NCI-H82 treated with DMSO at 0.1 percent for 48 hours (cell line): ENCODE results near the gene IRF2BP2.

Source experiments
- DNase-seq: peaks from one replicate; lab custom pipeline; 2025; ENCODE audit not compliant: unreplicated experiment; lab: John Stamatoyannopoulos, UW

The IRF2BP2 gene

DNA sequence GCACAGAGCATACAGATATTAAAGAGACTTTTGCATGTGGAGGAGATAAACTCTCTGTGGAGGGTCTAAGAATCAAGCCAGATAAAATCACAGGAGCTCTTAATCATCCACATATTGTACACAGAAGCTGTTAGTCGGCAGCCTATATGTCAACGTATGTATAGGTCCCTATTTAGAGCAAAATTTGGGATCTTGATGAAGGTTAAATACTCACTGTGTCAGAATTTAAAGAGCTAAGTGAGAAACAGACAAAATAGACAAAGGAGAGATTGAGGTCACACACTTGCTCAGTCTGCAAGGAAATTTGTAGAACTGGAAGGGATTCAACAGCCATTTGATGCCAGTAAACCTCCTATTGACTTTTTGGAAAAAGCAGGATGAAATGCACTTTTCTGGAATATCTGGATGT lies 4.1 kb upstream of the IRF2BP2 start:
- peak; percentile 35 for DNase-seq

DNA sequence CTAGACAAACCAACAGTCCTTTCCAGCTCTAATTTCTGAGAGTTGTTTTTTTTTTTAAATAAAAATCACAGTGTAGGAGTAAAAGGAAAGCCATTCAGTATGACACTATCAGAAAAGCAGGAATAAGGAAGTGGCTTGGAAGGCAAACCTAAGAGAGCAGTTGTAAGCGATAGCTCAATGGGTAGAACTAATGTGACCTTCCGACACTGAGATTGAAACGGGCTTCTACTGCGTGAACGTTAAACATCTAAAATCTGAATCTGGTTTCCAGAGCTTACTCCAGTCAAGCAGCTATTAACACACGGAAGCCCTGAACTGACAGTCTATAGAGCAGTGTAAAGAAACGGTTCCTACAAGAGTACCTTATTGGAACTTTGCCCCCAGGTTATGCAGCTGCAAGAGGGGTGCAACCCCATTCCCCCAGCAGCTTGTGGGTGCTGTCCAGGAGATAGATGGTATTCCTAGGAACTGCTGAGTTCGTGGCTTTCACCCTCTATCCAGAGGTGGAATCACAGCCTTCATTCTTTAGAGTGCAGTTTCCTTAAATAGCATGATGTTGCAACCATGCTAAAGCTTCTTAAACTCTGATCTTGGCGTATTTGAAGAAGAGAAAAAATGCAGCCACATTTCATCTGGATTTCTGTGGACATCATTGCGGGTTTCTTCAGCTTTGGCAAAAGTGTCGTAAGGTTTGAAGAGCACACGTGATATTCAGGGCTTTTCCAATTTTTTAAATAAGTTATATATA lies 3.3 kb upstream of the IRF2BP2 start:
- peak; percentile 72 for DNase-seq

DNA sequence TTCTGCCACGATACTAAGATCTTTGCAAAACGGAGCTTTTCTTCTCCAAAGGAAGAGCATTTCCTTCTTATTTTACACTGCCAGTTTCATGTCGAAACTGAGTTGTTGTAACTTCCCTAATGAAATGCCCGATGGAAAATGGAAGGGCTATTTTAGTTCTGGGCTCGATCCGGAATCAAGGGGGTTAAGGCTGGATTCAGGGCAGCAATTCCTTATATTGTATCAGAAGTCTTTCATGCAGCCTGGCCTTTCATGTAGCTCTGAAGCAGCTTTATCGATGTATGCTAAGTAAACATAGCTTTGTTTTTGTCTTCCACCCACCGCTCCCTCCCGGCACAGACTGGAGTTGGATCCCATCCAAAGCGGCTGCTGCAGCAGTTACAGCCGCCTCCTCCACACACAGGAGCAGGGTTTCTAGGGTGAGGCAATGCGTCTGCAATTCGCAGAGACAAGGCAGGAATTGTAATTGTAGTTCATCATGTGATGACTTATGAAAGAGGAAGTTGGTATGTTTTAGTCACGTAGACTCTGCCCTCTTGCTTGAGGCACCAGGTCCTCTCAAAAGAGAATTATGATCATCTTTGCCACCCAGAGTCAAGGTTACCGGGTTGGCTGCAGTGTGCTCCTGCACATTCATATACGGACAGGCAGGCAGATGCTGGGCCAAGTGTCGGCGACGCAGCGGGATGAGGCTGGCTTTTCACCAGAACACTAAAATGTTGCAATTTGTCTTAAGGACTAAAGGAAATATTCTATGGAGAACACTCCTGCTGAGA lies 2.6 kb upstream of the IRF2BP2 start:
- DNase-seq = peak; percentile 86

DNA sequence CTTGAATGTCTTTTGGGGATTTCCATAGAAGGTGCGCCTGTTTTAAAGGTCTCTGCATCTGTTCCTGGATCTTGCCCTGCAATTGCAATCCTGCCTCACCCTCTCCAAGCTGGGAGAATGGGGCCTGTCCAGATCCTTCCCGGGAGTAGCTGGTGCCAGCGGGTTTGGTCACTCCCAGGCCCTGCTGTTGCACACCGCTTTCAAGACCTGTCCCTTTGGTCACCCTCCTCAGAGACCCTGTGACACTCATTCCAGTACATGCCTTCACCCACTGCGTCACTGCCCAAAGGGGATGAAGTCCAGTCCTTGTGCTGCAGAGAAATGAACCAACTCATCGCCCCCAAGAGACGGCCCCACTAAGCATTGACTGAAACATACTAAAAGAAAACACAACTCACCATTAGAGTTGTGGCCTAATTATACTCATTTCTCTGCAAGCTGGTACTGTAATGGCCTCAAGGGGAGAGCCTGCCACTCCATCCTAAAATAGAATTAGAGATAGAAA lies 1.9 kb upstream of the IRF2BP2 start:
- peak; percentile 73 for DNase-seq

DNA sequence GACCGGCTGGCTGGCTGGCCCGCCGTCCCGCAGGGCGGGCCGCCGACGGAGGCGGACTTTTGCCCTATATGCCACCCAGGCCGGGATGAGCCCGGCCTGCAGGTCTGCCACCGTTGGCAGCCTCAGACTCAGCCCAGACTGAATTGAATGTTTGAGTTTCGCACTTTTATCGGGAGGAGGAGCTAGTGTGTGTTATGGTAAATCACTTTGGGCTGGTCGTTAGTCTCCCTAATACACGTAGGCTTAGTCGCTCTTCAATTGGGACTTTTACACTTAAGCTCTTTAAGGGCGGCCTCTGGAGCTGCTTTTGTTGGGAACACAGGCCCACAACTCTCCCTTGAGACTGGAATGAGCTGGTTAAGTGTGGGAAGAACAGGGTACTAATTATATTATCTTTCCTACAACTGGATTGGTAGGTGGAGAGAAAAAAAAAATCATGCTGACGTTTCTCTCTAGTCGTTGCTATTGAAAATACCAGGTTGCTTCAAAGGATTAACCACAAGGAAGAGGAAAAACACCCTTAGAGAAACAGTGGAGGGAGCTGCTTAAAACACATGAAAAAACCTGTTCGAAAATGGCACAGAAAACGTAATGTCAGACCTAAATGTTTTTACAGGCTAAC lies 1.4 kb upstream of the IRF2BP2 start:
- peak; percentile 100 for DNase-seq

DNA sequence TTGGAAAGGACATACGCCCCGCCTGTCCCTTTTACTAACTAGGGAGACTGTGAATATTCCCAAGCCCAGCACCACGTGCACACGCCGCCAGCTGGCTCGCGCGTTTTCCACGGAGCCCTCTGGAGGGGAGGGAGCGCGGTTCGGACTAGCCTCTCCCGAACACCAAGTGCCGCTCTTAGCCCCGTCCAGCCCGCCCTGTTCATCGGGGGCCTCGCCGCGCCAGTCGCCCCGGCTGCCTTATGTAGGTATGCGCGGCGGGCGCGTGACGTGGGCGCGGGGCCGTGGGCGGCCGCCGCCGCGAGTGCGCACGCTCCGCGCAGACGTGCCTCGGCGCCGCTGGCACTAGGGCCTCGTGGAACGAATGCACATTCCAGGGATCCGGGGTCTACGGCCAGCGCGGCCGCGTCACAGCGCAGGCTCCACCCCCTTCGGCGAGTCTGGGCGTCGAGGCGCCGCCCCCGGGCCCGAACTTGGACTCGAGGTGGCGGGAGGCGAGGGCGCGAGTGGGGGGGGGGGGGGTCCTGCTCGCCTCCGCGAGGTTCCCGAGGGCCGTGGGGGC lies 767 bp upstream of the IRF2BP2 start:
- peak; percentile 84 for DNase-seq

DNA sequence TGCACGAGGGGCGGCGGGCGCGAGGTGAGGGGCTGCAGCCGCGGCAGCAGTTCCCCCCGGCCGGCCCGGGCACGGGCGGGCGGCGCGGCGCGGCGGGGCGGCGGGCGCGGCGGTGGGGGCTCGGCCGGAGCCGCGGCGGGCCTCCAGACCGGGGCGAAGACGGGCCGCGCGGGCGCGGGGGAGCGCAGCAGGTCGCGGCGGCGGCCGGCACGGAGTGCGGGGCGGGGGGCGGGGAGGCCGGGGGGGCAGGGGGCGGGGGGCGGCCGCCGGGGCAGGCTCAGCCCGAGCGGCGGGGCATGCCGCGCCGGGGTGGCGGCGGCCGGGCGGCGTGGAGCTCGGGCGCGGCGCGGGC lies 311 bp downstream of the IRF2BP2 start:
- DNase-seq = no peak

DNA sequence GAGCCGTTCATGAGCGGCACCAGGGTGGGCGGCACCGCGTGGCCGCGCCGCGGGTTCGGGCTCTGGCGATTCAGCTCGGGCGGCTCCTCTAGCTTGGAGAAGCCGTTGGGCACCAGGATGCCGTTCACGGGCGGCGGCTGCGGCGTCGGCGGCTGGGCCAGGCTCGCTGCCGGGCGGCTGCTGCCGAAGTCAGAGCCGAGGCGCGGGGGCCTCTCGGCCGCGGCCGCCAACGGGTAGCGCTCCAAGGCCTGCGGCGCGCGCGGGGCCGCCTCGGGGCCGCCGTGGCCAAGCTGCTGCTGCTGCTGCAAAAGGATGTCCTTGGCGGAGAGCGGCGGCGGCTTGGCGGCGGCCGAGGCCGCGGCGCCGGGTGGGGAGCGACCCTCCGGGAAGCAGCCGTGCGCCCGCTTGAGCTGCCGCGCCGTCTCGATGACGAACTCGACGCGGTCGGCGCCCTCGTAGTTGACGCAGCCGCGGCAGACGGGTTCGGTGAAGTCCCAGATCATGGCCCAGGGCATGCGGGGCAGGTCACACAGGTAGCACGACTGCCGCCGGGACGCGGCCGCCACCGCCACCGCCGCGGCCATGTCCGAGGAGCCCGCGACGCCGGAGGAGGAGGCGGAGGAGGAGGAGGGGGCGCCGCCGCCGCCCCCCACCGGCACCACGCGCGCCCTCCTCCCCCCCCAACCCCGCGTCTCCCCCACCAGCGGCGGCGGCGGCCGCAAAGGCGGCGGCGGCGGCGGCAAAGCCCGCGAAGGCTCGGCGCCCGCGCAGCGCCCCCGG lies 877 bp downstream of the IRF2BP2 start:
- no peak for DNase-seq

DNA sequence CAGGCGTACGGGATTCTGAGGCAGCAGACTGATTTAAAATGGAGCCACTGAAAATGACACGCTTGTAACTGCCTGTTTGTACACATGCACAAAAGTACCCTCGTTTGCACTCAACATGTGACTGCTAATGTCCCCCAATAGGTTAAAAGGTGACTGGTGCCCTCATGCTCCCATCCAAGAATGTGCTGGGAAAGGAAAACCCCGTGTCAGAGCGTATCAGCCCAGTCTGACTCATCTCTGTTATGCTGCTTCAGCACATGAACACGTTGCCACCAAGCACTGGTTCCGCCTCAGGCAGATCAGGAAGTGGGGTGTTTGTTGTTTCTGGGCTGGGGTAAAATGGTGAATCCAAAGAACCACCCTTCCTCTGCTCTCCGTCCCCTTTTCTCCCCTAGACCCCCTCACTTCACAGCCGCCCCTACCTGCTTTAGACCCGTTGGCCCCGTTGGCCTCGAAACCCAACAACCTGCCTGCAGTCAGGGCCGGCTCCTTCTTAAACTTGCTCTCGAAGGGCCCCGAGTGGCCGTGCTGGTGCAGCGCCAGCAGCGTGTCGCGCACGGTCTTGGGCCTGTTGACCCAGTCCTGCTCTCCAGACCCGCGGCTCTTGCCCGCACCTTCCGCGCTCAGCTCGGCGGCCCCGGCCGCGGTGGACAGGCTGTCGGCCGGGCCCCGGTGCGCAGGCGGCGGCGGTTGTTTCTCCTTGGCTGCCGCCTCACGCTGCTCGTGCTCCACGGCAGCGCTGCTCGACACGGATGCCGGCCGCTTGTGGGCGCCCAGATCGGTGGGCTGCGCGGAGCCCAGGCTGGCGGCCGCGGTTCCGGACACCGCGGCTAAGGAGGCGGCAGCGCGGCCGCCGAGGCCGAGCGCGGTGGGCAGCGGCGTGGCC lies 1.7 kb downstream of the IRF2BP2 start:
- DNase-seq = peak; percentile 66

DNA sequence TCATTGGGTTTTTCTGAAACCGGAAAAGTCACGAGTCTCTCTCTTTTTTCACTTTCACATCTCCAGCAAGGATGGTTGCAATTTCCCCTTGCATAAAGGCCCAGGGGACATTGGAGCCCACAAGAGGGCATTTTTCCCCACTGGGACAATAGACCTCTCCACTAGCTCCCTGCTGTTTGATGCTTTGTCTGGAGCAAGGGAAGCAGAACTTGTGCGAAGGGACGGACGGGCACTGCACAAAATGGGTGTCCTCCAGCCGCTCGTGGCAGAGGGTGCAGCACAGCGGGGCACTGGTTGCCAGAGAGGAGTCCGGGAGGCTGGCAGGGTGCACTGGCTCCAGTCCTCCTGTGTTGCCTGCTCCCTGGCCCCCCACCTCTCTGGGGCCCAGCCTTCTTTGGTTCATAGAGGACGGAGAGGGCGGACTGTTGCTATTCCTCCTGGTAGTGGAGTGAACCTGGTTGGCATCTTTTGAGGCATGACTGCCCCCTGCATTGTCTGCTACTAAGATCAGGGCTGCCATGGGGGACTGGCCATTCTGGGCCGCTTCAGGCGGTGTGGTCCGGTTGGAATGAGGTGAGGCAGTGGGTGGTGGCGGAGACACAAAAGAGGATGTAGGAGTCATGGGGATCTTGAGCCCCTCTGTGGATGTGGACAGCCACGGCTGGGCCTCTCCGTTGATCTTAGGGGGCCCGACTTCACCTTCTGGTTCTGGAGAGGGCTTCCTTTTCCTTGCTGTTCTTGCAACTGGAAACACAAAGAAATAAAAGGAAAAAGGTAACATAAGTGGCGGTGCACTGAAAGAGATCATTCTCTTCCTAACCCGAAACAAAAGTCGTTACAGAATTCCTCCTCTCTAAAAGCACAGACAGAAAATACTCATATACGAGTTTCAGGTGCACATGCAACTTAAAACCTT lies 2.6 kb downstream of the IRF2BP2 start:
- DNase-seq = peak; percentile 54

DNA sequence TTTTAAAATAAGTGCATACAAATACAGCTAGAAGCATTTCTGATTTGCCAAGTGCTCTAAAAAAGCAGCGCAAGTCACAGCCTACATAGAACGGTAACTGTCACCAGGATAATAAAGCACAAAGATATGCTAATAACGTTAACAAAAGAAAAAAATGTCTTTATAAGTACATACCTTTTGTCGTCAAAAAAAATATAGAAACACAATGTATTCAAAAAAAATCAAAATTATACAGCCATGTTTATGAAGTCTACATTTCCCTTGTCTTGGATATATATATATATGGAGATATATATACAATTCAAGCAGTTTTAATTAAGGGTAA lies 3.2 kb downstream of the IRF2BP2 start:
- DNase-seq = no peak

DNA sequence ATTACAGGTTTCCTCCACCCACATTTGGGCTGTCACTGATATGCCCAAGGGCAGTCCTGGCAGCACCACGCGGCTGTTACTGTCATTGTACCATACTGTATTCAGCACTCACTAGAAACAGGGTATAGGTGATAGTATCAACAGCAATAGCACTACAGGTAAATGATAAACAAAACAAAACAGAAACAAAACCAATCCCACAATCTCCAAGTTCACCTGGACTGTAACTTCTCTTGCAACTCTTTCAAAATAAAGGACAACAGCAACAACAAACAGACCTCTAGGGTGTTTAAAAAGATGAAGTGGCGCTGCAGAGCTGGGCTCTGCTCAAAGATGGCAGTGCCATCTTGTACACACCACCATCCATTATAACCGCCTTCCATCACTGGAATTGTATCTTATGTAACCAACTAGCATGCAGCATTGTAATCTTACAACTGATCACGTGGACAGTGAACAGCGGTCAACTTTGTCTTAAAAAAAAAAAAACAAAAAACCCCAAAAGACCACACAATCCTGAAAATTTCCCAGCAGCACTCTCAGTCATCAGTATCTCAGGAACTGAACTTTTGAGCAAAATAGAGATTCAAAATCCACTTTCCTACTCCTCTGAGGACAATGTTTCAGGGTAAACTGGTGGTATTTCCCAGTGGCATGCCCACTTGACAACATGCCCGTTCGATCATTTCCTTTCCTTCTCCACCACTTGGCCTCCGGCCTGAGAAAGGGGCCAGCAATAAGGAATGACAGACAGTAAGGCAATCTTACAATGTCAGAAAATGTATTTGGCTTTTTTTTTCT lies 3.8 kb downstream of the IRF2BP2 start:
- no peak for DNase-seq

DNA sequence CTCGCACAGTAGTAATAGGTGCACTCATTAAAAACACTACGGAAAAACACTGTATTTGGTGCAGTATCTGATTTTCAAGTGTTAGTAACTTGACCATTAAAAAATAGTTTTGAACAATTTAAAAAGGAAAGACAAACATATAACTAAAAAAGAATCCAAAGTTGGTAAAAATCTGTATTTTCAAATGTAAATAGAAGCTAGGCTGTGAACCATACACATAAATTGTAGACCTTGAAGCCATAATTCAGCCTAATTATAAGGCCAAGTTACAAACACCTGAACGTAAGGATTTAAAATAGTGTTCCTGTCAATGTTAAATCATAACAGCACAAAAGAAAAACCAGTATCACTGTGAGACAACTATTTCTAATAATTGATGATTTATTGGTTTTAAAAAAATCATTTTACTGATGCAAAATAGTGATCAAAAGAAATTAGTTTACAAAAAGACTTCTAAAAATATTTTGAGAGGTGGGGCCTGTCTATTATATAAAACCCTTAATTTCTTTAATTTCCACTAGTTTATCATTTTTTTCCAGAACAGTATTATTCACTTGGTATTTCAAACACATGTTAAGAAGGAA lies 4.5 kb downstream of the IRF2BP2 start:
- DNase-seq = no peak

DNA sequence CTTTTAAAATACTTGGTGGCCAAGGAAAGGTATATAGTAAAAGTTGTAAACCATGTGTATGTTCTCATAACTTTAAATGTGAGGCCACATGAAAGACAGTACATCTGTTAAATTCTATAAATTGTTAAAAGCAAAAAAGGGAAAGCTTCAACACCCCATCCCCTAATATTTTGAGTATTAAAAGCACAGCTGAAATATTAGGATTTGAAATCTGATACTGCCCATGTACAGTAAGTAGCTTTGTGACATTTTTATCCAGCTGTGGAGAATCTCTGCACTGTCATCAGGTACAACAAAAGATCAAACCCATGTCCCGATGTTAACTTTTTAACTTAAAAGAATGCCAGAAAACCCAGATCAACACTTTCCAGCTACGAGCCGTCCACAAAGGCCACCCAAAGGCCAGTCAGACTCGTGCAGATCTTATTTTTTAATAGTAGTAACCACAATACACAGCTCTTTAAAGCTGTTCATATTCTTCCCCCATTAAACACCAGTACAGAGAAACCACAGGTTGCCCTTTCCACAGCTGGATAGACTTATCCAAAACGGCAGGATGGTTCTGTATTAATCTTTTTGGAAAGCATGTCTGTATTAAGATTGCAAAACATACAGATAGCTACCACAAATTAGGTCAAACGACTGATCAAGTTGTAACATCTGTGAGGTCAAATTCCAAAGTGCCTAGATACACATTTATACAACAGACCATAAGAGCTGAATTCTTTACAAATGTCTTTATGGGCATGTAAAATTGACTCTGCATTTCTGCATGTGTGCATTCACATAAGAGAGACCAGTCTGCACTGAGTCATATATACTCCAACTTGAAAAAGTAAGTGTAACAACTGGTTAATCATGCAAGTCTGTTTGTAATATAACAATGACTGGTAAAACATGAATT lies 5.2 kb downstream of the IRF2BP2 start:
- no peak for DNase-seq

DNA sequence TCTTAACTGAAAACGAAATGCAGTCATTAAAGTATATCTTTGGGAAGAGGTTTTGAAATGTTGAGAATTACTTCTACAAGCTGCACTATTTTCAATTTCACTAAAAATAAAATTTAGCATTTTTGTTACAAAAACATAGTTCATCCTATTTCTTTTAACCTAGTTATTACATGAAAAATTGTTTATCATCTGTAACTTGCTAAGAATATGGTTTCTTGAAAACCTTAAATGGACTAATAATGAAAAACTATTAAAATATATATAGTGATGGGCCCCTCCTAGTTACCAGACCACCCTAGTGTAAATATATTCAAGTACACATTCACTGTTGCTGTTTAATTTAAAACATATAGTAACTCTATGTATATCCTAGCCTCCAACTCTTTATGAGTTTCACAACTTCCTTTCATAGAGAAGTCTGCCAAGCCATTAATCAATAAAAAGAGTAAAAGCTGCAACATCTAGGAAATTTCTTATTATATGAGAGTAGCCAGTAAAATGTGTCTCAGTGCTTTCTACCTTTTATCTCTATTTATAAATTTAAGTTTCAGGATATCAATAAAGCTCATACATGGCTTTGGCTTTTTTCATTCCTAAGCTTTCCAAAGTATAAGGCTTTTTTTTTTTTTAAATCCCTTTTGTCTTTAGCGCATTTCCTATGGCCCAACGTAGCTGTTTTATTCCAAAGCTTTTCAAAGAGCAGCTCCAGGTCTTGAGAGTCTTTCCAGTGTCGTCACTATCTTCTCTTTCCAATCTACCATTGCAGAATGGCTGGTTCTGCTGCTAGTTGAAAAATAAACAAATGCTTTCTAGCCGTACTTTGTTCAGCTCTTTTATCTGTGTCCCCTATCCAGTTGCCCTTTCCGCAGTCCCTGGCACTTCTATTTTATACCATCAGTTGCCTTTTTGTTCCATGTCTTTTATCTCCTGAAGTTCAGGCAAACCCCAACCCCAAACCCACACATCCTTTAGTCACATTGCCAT lies 6.5 kb downstream of the IRF2BP2 start:
- DNase-seq = peak; percentile 39
